AG09309 (cell line): ENCODE measurements around the gene ELMO1.

Experiments
- DNase-seq: peaks from one replicate; pipeline ENCODE4 v3.0.0-alpha.2; 2010; ENCODE audit warnings: low read depth
- H3K4me3 ChIP-seq: 2 replicates; pipeline ENCODE4 v1.5.1; 2011; ENCODE audit warnings: mild to moderate bottlenecking, low read depth, low read length, moderate library complexity; ENCODE audit not compliant: control insufficient read depth
- CTCF ChIP-seq: IDR thresholded peaks from 2 replicates; pipeline ENCODE4 v1.5.1; 2011; ENCODE audit warnings: mild to moderate bottlenecking, low read depth, low read length, inconsistent platforms; ENCODE audit not compliant: insufficient read depth, control insufficient read depth; ENCODE audit errors: missing control alignments

The ELMO1 gene

GRCh38 chr7:37421861-37422500 lies 26.7 kb downstream of the ELMO1 start:
- DNase-seq = no peak
- TF ChIP-seq CTCF = no peak
- no peak overlapping the region for H3K4me3 ChIP-seq

- H3K4me3 ChIP-seq = no peak overlapping the region
- no peak for TF ChIP-seq CTCF
- no peak for DNase-seq
These were observed 27.5 kb downstream of the ELMO1 start for GRCh38 chr7:37420946-37421695.

GRCh38 chr7:37419496-37419895 lies 29.2 kb downstream of the ELMO1 start:
- TF ChIP-seq CTCF = no peak
- no peak for DNase-seq
- H3K4me3 ChIP-seq = no peak overlapping the region

GRCh38 chr7:37418381-37418780 lies 30.3 kb downstream of the ELMO1 start:
- H3K4me3 ChIP-seq = no peak overlapping the region
- DNase-seq = no peak
- no peak for TF ChIP-seq CTCF

GRCh38 chr7:37417107-37417474 lies 31.6 kb downstream of the ELMO1 start:
- no peak for DNase-seq
- TF ChIP-seq CTCF = no peak
- no peak overlapping the region for H3K4me3 ChIP-seq

GRCh38 chr7:37416378-37417106 lies 32.1 kb downstream of the ELMO1 start:
- DNase-seq = no peak
- no peak for TF ChIP-seq CTCF
- no peak overlapping the region for H3K4me3 ChIP-seq
